ENCODE results near the gene KIF23.

GRCh38 chr15:69472562-69472961, 58.4 kb downstream of the KIF23 start:
- TF ChIP-seq, protein P1, sequence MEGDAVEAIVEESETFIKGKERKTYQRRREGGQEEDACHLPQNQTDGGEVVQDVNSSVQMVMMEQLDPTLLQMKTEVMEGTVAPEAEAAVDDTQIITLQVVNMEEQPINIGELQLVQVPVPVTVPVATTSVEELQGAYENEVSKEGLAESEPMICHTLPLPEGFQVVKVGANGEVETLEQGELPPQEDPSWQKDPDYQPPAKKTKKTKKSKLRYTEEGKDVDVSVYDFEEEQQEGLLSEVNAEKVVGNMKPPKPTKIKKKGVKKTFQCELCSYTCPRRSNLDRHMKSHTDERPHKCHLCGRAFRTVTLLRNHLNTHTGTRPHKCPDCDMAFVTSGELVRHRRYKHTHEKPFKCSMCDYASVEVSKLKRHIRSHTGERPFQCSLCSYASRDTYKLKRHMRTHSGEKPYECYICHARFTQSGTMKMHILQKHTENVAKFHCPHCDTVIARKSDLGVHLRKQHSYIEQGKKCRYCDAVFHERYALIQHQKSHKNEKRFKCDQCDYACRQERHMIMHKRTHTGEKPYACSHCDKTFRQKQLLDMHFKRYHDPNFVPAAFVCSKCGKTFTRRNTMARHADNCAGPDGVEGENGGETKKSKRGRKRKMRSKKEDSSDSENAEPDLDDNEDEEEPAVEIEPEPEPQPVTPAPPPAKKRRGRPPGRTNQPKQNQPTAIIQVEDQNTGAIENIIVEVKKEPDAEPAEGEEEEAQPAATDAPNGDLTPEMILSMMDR (IDR thresholded peaks at IDR 0.05), result no peak
- no peak for TF ChIP-seq CHD2 (IDR thresholded peaks at IDR 0.05; ENCODE audit: low read length, partially characterized antibody)
- no peak for TF ChIP-seq USF1 (IDR thresholded peaks at IDR 0.05; ENCODE audit: borderline replicate concordance, low read depth)
- TF ChIP-seq NRF1 (IDR thresholded peaks at IDR 0.05; ENCODE audit: low read depth, low read length), result no peak
- TF ChIP-seq TCF12 (IDR thresholded peaks at IDR 0.05), result no peak
- no peak for TF ChIP-seq FOSL2 (IDR thresholded peaks at IDR 0.05; ENCODE audit: borderline replicate concordance, low read depth)
- no peak for TF ChIP-seq POLR2AphosphoS5 (IDR thresholded peaks at IDR 0.05; ENCODE audit: low read depth, low read length)
- no peak for TF ChIP-seq EP300 (IDR thresholded peaks at IDR 0.05; ENCODE audit: borderline replicate concordance in 1 of 2, low read depth in 1 of 2, low read length in 1 of 2)
- TF ChIP-seq SMC3 (IDR thresholded peaks at IDR 0.05; ENCODE audit: low read depth, low read length), result no peak
- no peak for TF ChIP-seq REST (IDR thresholded peaks at IDR 0.05; ENCODE audit: low read depth, low read length)
- no peak for TF ChIP-seq GABPA (IDR thresholded peaks at IDR 0.05; ENCODE audit: low read depth)
- TF ChIP-seq RCOR1 (IDR thresholded peaks at IDR 0.05; ENCODE audit: low read length), result no peak
